Suprapubic skin (tissue), 4 donors: ENCODE measurements around the gene XPO1. TPM values are rescaled to one million over a fixed set of nuclear protein-coding genes. Genes with fewer than 3 reads are reported as not detected.
"Not testable (repeated sequence)": the region's sequence is repeated elsewhere in the genome, so short reads cannot be mapped to it uniquely, and the experiment has no call there.

ENCODE experiments used
- DNase-seq, 2 donors: peaks; one replicate each; pipeline ENCODE4 v3.0.0-alpha.2; 2019; ENCODE audit warnings: low spot score in 2 of 2
- H3K27ac ChIP-seq: fragments of 200-600 bp; sonication (generic); one replicate; pipeline ENCODE4 v1.5.1; 2019
- H3K27me3 ChIP-seq: fragments of 200-600 bp; sonication (generic); one replicate; pipeline ENCODE4 v1.5.1; 2019
- H3K36me3 ChIP-seq: fragments of 200-600 bp; sonication (generic); one replicate; pipeline ENCODE4 v1.5.1; 2019
- H3K4me1 ChIP-seq: fragments of 200-600 bp; sonication (generic); one replicate; pipeline ENCODE4 v1.5.1; 2019
- H3K4me3 ChIP-seq: fragments of 200-600 bp; sonication (generic); one replicate; pipeline ENCODE4 v1.5.1; 2019; ENCODE audit warnings: mild to moderate bottlenecking
- H3K9me3 ChIP-seq: fragments of 200-600 bp; sonication (generic); one replicate; pipeline ENCODE4 v1.5.1; 2019
- CTCF ChIP-seq, 2 donors: fragments of 200-600 bp in 1 of 2; fragments of 450-650 bp in 1 of 2; sonication (generic) in 1 of 2; IDR thresholded peaks; one replicate each; pipeline ENCODE4 v1.5.1; 2016 to 2019; ENCODE audit warnings: antibody characterized with exemption in 2 of 2, mild to moderate bottlenecking in 1 of 2, moderate library complexity in 1 of 2
- EP300 ChIP-seq: sonication (generic); formaldehyde crosslinking; IDR thresholded peaks from one replicate; pipeline ENCODE4 v1.6.1; 2017; ENCODE audit warnings: antibody characterized with exemption
- POLR2A ChIP-seq, 2 donors: fragments of 450-650 bp; IDR thresholded peaks; one replicate each; pipeline ENCODE4 v1.6.1; 2017; ENCODE audit warnings: antibody characterized with exemption in 2 of 2, mild to moderate bottlenecking in 2 of 2, moderate library complexity in 2 of 2
- POLR2AphosphoS5 ChIP-seq, 3 donors: sonication (generic); formaldehyde crosslinking; IDR thresholded peaks; one replicate each; pipeline ENCODE4 v1.6.1; 2017; ENCODE audit warnings: antibody characterized with exemption in 3 of 3
- WGBS: methylation state at CpG from one replicate; pipeline ENCODE4 v1.1.5; 2018; 5-methylcytosine and 5-hydroxymethylcytosine counted together
- total RNA-seq, 4 donors: library from RNA; depleted of rRNA; stranded (reverse); fragments of >200 nt; gene quantifications; one replicate each; pipeline ENCODE4 v1.1.0, GENCODE V29; 2016

Gene XPO1
- total RNA-seq, 4 donors from 2014 or later = 74.3 to 136 (median 82.7) TPM

- H3K27me3 ChIP-seq = no peaks in the 10 kb centered on the region
- 81% methylated on average over 7 of the region's 7 CpGs for WGBS
- no peak overlapping the region for H3K27ac ChIP-seq
- H3K4me1 ChIP-seq = peaks cover 14% of the 10 kb centered on the region
- DNase-seq = no peak
- TF ChIP-seq POLR2A (IDR thresholded peaks at IDR 0.05) = no peak
- TF ChIP-seq CTCF (IDR thresholded peaks at IDR 0.05) = no peak
- no peak for TF ChIP-seq POLR2AphosphoS5 (IDR thresholded peaks at IDR 0.05)
- TF ChIP-seq EP300 = no peak
- no peaks in the 10 kb centered on the region for H3K36me3 ChIP-seq
- H3K4me3 ChIP-seq = no peak overlapping the region
- no peaks in the 10 kb centered on the region for H3K9me3 ChIP-seq
These were observed 74.2 kb downstream of the XPO1 start for GRCh38 chr2:61463769-61464475.

DNA sequence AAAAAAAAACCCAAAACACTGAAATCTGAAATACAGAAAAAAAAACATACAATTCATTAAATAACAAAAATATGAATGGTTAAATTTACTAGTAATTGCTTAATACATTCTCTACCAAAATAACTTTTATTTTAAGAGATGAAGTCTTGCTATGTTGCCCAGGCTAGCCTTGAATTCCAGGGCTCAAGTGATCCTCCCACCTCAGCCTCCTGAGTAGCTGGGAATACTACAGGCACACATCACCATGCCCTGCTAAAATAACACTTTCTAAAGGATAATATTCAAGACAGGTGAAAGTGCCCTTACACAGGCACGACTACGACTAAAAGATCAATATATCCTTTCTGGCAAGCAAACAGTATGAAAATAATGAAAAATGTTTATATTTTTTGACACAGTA lies 76.8 kb downstream of the XPO1 start:
- WGBS = 92% methylated on average over 2 of the region's 2 CpGs
- Histone ChIP-seq H3K27ac (no peak overlapping the region), H3K4me1 (peaks cover 13% of the 10 kb centered on the region), H3K4me3 (no peak overlapping the region), H3K9me3 (no peaks in the 10 kb centered on the region), H3K36me3 (no peaks in the 10 kb centered on the region), H3K27me3 (no peaks in the 10 kb centered on the region)
- no peak for DNase-seq
- TF ChIP-seq CTCF (IDR thresholded peaks at IDR 0.05) = no peak
- TF ChIP-seq POLR2AphosphoS5 (IDR thresholded peaks at IDR 0.05) = no peak
- no peak for TF ChIP-seq EP300
- no peak for TF ChIP-seq POLR2A (IDR thresholded peaks at IDR 0.05)

GRCh38 chr2:61460163-61460562 lies 78.0 kb downstream of the XPO1 start:
- 48% methylated on average over 4 of the region's 4 CpGs for WGBS
- peaks cover 13% of the 10 kb centered on the region for H3K4me1 ChIP-seq
- no peak for TF ChIP-seq EP300
- no peak for TF ChIP-seq POLR2A (IDR thresholded peaks at IDR 0.05)
- no peak for TF ChIP-seq POLR2AphosphoS5 (IDR thresholded peaks at IDR 0.05)
- no peak for TF ChIP-seq CTCF (IDR thresholded peaks at IDR 0.05)

GRCh38 chr2:61456746-61457420 lies 81.3 kb downstream of the XPO1 start:
- Histone ChIP-seq H3K27me3 (no peaks in the 10 kb centered on the region), H3K9me3 (no peaks in the 10 kb centered on the region), H3K36me3 (no peaks in the 10 kb centered on the region), H3K4me1 (peaks cover 9% of the 10 kb centered on the region), H3K4me3 (no peak overlapping the region), H3K27ac (no peak overlapping the region)
- no peak for DNase-seq
- TF ChIP-seq EP300 (no peak), POLR2A (IDR thresholded peaks at IDR 0.05) (no peak)
- WGBS = 91% methylated on average over 6 of the region's 6 CpGs

More at GRCh38 chr2:61460163-61460562, 78.0 kb downstream of the XPO1 start:
- H3K27me3 ChIP-seq = no peaks in the 10 kb centered on the region
- no peak overlapping the region for H3K27ac ChIP-seq
- H3K36me3 ChIP-seq = no peaks in the 10 kb centered on the region
- no peak for DNase-seq
- no peak overlapping the region for H3K4me3 ChIP-seq
- H3K9me3 ChIP-seq = no peaks in the 10 kb centered on the region

GRCh38 chr2:61456070-61456745 lies 81.9 kb downstream of the XPO1 start:
- no peak for DNase-seq
- Histone ChIP-seq H3K27me3 (no peaks in the 10 kb centered on the region), H3K4me1 (peaks cover 9% of the 10 kb centered on the region), H3K27ac (no peak overlapping the region), H3K36me3 (no peaks in the 10 kb centered on the region), H3K9me3 (no peaks in the 10 kb centered on the region), H3K4me3 (no peak overlapping the region)
- WGBS = 66% methylated on average over 5 of the region's 5 CpGs
- no peak for TF ChIP-seq POLR2AphosphoS5 (IDR thresholded peaks at IDR 0.05)
- no peak for TF ChIP-seq EP300
- TF ChIP-seq CTCF (IDR thresholded peaks at IDR 0.05) = no peak
- no peak for TF ChIP-seq POLR2A (IDR thresholded peaks at IDR 0.05)

GRCh38 chr2:61454972-61455371 lies 83.2 kb downstream of the XPO1 start:
- H3K4me1 ChIP-seq = peaks cover 12% of the 10 kb centered on the region
- 95% methylated on average over 8 of the region's 8 CpGs for whole genome bisulfite sequencing
- not testable (repeated sequence) for H3K27me3 ChIP-seq, DNase-seq, H3K9me3 ChIP-seq, H3K4me3 ChIP-seq, H3K27ac ChIP-seq, H3K36me3 ChIP-seq
